NCI-H1092 treated with DMSO at 0.1 percent for 48 hours (cell line): Measurements from ENCODE around the gene SPAG7.
"Not testable (repeated sequence)": the region's sequence is repeated elsewhere in the genome, so short reads cannot be mapped to it uniquely, and the experiment has no call there.

Source experiments
- DNase-seq: peaks from one replicate; lab custom pipeline; 2025; lab: John Stamatoyannopoulos, UW

The SPAG7 gene

GRCh38 chr17:4938069-4938491 is 29.5 kb downstream of the SPAG7 start:
- DNase-seq = no peak

- DNase-seq = no peak
Measured at GRCh38 chr17:4937553-4937952, 30.1 kb downstream of the SPAG7 start.

GRCh38 chr17:4936436-4936835 is 31.2 kb downstream of the SPAG7 start:
- DNase-seq = no peak

GRCh38 chr17:4935650-4936049 is 32.0 kb downstream of the SPAG7 start:
- DNase-seq = no peak

- no peak for DNase-seq
Measured at GRCh38 chr17:4934173-4934979, 33.2 kb downstream of the SPAG7 start.

GRCh38 chr17:4933646-4934045 is 34.0 kb downstream of the SPAG7 start:
- DNase-seq = no peak

GRCh38 chr17:4932756-4933155 is 34.9 kb downstream of the SPAG7 start:
- DNase-seq = no peak

- DNase-seq = no peak
Measured at GRCh38 chr17:4931963-4932362, 35.7 kb downstream of the SPAG7 start, which contains the start of gene GP1BA. Gene GP1BA, plus strand, starts transcription at chr17:4932277. Its CDS starts 328 bp downstream, at chr17:4932605.

- DNase-seq = no peak
Measured at GRCh38 chr17:4928881-4929280, 38.7 kb downstream of the SPAG7 start.

- DNase-seq = not testable (repeated sequence)
Measured at GRCh38 chr17:4926577-4927335, 40.9 kb downstream of the SPAG7 start.

- no peak for DNase-seq
Measured at GRCh38 chr17:4921320-4921719, 46.3 kb downstream of the SPAG7 start.

GRCh38 chr17:4920351-4921048 is 47.1 kb downstream of the SPAG7 start:
- DNase-seq = no peak

- DNase-seq = no peak
Measured at GRCh38 chr17:4919511-4920047, 48.0 kb downstream of the SPAG7 start.

- not testable (repeated sequence) for DNase-seq
Measured at GRCh38 chr17:4914551-4914950, 53.1 kb downstream of the SPAG7 start.

GRCh38 chr17:4913994-4914393 is 53.6 kb downstream of the SPAG7 start:
- DNase-seq = no peak
